CD4-positive, alpha-beta T cell treated with Interleukin-2 at 100 ng/mL for 4 hours (primary cell): Measurements from ENCODE around the gene TIMM44.
"Not testable (repeated sequence)": the region's sequence is repeated elsewhere in the genome, so short reads cannot be mapped to it uniquely, and the experiment has no call there.

Experiments
- DNase-seq: peaks from one replicate; pipeline ENCODE4 v3.0.0-alpha.2; 2020; ENCODE audit warnings: low spot score

TIMM44 gene

DNA sequence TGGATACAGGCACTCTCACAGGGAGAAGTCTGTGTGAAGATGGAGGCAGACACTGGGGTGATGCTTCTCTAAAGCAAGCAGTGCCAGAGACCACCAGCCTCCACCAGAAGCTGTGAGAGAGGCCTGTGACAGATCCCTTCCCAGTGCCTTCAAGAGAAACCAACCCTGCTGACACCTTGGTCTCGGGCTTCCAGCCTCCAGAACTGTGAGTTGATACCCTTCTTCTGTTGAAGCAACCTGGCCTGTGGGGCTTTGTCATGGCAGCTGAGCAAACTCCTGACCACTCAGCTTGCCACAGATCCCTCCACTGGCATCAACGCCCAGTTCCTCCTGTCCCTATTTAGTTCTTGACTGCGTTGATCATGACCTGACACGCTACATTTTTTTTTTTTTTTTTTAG, 33.0 kb upstream of the TIMM44 start:
- no peak for DNase-seq

DNA sequence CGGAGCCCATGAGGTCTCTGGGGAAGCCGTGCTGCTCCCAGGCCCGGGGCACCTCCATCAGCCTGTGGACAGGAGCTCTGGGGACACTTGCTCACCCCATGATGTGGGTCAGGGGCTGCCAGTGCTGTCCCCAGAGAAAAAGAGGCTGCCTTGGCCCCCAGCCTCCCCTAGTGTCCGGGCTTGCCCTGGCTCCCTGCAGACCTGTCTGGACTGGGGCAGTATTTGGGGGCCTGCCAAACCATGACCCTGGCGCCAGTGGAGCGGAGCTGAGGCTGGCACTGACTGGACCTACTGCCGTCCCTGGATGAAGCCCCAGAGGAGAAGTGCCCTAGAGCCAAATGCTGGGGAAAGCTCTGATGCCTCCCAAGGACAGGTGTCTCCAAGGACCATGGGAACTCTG, 31.6 kb upstream of the TIMM44 start:
- no peak for DNase-seq

DNA sequence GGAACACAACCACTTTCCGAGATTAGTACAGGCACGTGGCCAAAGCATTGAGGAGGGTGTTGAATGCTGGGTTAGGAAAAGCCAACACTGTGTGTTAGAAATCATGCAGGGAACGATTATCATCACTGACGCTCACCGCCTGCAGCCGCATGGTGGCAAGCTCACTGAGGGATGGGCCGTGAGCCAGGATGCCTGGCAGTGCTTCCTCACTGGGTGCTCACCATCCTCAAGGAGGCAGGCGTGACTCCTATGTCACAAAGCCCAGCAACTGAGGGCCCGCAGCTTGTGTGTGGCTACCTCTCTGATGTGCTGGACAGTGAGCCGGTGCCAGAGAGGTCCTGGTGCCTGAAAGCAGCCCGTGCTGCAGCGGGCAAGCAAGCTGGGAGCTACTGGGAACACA, 30.4 kb upstream of the TIMM44 start:
- DNase-seq, result no peak

DNA sequence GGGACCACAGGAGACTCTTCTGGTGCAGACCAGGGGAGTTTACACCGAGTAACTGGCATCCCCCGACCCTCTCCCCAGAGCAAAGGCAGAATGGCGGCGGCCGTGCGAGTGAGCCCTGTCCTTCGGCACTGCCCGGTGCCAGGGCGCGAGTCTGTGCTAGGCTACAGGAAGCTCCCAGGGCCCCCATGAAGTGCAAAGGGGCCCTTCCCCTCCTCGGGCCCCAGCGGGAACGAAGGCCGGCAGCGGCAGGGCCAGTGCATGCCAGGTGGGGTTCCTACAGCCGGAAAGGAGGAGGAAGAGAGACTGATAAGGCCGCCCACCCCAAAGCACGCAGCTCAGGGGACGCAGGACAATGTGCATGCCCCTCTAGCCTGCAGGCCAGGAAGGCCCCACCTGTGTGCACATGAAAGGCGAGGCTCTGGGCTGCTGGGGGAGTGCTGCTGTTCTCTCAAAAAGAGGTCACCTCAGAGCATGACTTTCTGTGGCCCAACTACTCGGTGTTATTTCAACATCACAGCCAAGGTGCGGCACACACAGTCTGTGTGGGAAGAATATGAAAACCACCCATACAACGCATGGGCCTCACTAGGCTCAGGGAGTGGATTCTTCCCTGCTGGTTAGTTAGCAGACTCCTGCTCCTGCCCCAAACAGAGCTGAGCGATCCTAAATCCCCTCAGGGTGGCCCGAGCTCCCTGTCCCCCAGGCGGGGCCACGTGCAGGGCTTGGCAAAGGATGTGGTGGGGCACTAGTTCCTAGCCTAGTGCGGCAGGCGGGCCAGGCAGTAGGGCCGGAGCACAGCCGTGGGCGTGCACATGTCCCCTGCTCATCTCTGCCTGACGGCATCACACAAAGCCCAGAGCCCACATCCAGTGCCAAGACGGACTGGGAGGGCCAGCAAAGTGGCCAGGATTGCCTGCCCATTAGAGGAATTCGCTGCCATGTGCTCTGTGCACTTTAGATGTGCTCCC, 28.4 kb upstream of the TIMM44 start:
- no peak for DNase-seq

DNA sequence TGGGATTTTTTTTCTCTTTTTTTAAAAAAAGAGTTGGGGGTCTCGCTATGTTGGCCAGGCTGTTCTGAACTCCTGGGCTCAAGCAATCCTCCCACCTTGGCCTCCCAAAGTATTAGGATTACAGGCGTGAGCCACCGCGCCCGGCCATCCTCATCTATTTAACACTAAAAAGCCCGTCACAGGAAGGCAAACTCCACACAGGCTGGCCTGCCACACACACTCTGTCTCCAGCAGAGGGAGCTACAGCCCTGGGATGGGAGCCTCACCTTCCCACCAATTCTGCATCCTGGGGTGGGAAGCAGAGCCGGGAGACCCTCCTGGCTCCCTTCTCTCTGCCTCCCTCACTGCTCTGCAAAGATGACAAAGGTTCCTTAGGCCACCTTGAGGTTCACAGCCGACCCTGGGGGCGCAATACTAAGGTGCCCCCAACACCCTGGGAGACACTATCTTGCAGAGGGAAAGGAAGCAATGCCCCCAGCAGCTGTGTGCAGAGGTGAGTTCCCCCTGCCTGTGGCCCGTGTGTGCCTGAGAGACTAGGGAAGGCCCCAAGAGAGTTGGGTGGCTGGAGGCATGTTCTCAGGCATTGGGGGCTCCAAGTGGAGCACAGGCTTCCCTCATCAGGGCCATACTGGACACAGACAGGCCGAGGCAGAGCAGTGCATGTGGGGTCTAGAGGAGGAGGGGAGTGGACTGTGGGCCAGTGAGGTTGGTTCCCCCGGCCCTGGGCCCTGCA, 27.4 kb upstream of the TIMM44 start:
- DNase-seq, result peak; percentile 8

DNA sequence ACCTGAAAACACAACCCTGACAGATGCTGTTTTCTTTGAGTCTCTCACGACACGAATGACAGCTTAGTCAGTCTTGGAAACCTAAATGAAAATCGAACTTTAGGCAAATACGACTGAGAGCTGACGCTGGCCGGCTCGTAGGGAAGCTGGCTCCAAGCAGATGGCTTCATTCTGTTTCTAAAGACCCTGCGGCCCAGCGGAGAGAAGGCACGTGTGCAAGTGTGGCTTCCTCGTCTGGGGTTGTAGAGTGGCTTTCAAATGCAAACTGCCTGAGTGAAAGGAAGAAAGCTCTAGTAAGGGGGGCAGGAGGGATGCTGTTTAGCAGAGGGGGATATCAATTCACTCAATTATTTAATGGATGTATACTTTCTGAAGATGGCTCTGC, 26.1 kb upstream of the TIMM44 start:
- no peak for DNase-seq

DNA sequence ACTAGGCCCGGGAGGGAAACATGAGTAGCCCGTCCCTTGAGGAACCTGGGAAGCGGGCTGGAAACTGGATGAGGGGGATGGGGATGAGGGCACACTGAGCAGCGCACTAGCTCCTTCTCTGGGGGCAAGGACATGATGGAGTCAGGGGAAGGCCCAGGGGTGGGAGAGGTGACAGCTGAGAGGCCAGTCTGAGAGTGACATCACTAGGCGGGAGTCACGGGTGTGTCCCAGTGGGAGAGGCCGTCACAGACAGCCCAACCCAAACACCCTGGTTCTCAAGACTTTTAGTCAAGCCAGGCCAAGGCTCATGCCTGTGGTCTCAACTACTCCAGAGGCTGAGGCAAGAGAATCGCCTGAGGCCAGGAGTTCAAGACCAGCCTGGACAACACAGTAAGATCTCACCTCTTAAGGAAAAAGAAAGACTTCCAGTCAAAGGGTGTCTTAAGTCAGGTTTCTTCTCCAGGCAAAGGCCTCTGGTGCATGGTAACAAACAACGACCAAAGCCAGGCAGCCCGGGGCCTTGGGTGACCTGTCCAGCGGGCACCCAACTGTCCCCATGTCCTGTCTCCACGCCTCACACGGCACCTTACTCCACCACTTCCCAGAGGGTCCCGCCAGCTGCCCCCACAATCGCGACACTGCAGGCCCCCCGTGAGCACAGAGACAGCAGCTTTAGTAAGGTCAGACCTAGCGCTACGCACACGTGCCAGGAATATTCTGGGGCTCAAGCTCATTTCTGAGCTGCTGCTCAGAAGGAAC, 25.5 kb upstream of the TIMM44 start:
- no peak for DNase-seq

- DNase-seq, result no peak
These were observed 24.7 kb upstream of the TIMM44 start for GRCh38 chr19:7968008-7968795.

GRCh38 chr19:7965921-7966665, 22.6 kb upstream of the TIMM44 start:
- no peak for DNase-seq

- DNase-seq, result no peak
These were observed 21.9 kb upstream of the TIMM44 start for GRCh38 chr19:7965259-7965841.

- no peak for DNase-seq
These were observed 20.1 kb upstream of the TIMM44 start for GRCh38 chr19:7963566-7963965.

DNA sequence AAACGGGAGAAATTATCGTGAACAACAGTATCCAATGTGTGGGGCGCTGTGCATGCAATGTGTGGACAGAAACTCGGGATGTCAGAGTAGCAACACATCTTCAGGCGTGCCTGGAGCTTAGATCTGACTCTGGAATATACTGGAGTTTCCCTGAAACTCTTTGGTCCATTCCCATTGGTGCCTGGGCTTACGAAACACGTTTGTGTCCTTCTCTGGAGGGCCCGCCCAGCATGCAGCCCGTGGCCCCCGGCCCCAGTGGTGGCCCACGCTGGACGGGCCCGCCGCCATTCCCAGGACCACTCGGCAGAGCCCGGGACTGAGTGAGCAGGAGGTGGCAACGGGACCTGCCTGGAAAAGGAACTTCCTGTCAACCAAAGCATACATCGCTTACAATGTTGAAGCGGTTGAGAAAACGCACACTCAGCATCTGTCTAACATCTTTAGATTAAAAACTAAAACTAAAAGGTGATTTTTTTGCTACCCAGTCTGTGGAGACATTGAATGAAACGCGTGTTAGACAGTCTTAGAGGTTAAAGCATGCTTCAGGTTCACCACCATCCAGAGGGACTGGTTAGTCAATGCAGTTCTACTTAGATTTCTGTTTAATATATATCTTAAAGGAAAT, 19.3 kb upstream of the TIMM44 start:
- no peak for DNase-seq

- DNase-seq, result no peak
These were observed 18.6 kb upstream of the TIMM44 start for GRCh38 chr19:7961920-7962626.

- not testable (repeated sequence) for DNase-seq
These were observed 17.6 kb upstream of the TIMM44 start for GRCh38 chr19:7961082-7961481.

DNA sequence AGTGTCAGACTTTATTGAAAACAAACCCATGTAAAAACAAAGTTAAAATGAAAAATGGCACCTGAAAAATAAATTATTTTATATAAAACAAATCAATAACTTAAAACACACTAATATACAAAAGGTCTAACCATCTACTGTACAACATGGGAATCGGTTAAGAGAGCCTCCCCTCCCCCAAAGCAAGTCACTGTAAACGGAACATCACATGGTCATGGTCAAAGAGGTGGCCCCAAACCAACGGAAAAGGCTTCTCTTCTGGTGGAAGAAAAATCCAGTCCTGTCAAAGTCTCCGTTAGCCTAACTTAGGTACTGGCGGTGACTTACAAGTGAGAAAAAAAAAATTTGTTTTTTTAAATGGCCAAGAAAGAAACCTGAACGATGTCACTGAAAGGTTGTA, 15.7 kb upstream of the TIMM44 start:
- DNase-seq, result no peak

DNA sequence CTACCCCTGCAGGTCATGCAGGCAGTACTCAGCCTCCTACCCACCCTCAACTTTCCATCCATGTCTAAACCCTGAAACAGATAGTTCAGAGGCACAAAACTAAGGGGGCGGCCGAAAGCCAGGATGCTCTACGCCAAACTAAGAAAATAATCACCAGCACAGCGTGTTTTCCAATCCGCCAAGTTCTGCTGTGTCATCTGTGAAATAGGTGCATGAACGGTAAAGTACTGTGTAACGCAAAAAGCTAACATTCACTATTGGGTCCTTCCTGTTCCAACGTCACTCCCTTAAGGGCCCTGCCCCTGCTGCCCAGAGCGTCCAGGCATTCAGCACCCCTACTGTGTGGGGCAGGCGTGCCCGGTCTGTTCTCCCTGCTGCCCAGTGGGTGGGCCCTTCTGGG, 12.2 kb upstream of the TIMM44 start:
- no peak for DNase-seq

DNA sequence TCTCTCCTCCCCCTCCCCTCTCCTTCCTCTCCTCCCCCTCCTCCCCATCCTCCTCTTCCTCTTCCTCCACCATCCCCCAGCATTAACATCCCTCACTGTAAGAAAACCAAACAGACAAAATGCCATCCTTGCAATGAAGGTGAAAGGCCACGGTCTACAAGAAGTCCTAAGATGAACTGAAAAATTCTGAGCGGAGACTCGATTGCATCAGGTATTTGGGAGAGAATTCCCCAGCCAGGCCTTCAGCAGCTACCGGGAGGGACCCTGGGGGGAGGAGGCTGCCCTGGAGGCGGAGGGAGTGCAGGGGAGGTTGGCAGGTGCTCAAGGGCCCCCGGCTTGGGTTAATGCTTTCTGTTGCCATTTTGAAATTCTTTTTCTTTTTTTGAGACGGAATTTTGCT, 10.1 kb upstream of the TIMM44 start:
- DNase-seq, result no peak

DNA sequence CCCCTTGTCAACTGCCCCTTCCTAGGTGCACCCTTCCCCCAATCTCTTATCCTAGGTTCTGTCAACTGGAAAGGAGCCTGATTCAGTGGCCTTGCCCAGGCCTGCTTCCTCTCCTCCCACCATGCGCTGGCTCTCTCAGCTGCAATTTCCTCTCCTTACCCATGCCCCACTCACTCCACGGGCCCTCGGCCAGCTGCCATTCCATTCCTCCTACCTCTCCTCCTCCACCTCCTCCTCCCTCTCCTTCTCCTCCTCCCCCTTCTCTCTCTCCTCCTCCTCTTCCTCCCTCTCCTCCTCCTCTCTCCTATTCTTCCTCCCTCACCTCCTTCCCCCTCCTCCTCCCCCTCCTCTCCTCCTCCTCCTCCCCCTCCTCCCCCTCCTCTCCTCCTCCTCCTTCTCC, 9.6 kb upstream of the TIMM44 start:
- DNase-seq, result no peak

DNA sequence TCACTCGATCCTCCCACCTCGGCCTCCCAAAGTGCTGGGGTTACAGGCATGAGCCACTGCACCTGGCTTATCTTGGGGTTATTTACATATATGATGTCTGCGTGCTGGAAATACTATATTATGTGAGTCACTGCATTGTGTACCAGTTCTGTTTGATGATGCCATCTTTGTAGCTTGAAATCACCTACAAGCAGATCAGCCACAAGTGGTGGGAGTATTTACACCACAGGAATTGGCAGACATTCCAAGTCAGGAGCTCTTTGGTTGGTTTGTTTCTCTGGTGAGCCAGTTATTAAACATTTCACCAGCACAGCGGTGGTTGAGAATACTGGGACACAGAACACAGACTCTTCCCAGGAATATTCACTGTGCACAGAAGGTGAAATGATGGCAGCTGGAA, 4.5 kb upstream of the TIMM44 start:
- no peak for DNase-seq
